Amygdala (tissue), 56 donors: Measurements from ENCODE around the gene WDR37.

ENCODE experiments used
- DNase-seq, 56 donors: peaks; one replicate each; lab custom pipeline; 2025; lab: John Stamatoyannopoulos, UW

The WDR37 gene

GRCh38 chr10:1162481-1163203 is 106.5 kb downstream of the WDR37 start:
- DNase-seq = no peak

GRCh38 chr10:1163204-1163660 is 107.0 kb downstream of the WDR37 start:
- no peak for DNase-seq

- no peak for DNase-seq
Observed at GRCh38 chr10:1163831-1164230, 107.6 kb downstream of the WDR37 start.

- no peak for DNase-seq
Observed at GRCh38 chr10:1166101-1166827, 110.1 kb downstream of the WDR37 start.

GRCh38 chr10:1166828-1167275 is 110.7 kb downstream of the WDR37 start:
- DNase-seq = no peak

- no peak for DNase-seq
Observed at GRCh38 chr10:1168763-1169162, 112.6 kb downstream of the WDR37 start.

GRCh38 chr10:1169186-1169885 is 113.2 kb downstream of the WDR37 start:
- no peak for DNase-seq

- DNase-seq = peak in 1 of 56 donors; percentile 28
Observed at GRCh38 chr10:1169981-1170866, 114.0 kb downstream of the WDR37 start.

GRCh38 chr10:1170867-1171180 is 114.6 kb downstream of the WDR37 start:
- DNase-seq = no peak

- DNase-seq = no peak
Observed at GRCh38 chr10:1171182-1171581, 115.0 kb downstream of the WDR37 start.

- no peak for DNase-seq
Observed at GRCh38 chr10:1171586-1171985, 115.4 kb downstream of the WDR37 start.

GRCh38 chr10:1172256-1172984 is 116.2 kb downstream of the WDR37 start:
- DNase-seq = peak in 2 of 56 donors; percentile 18 to 33

GRCh38 chr10:1173091-1173490 is 116.9 kb downstream of the WDR37 start:
- no peak for DNase-seq

GRCh38 chr10:1174022-1174421 is 117.8 kb downstream of the WDR37 start:
- DNase-seq = no peak

GRCh38 chr10:1175956-1176565 is 119.9 kb downstream of the WDR37 start:
- DNase-seq = no peak

GRCh38 chr10:1177936-1178335 is 121.8 kb downstream of the WDR37 start:
- DNase-seq = no peak

- DNase-seq = no peak
Observed at GRCh38 chr10:1178506-1178905, 122.3 kb downstream of the WDR37 start.

GRCh38 chr10:1179346-1180070 is 123.3 kb downstream of the WDR37 start:
- no peak for DNase-seq
